Progenitor cell of endocrine pancreas (in vitro differentiated cells): ENCODE results near the gene MYO1A. TPM values are rescaled to one million over a fixed set of nuclear protein-coding genes. Genes with fewer than 3 reads are reported as not detected.

Experiments used
- DNase-seq: peaks from one replicate; pipeline ENCODE4 v3.0.0; 2021; ENCODE audit warnings: low spot score; ENCODE audit not compliant: unreplicated experiment
- H3K27ac Mint-ChIP-seq: 2 replicates; pipeline ENCODE4 v1.8.0; 2021; ENCODE audit warnings: mild to moderate bottlenecking, moderate library complexity, mixed read lengths
- H3K27me3 Mint-ChIP-seq: 2 replicates; pipeline ENCODE4 v1.8.0; 2021; ENCODE audit warnings: mixed read lengths
- H3K36me3 Mint-ChIP-seq: 2 replicates; pipeline ENCODE4 v1.8.0; 2022; ENCODE audit warnings: mixed read lengths; ENCODE audit not compliant: insufficient read depth
- H3K4me1 Mint-ChIP-seq: 2 replicates; pipeline ENCODE4 v1.8.0; 2021; ENCODE audit warnings: low read depth, mixed read lengths
- H3K4me3 Mint-ChIP-seq: 2 replicates; pipeline ENCODE4 v1.8.0; 2021; ENCODE audit warnings: low read depth, mild to moderate bottlenecking, moderate library complexity, mixed read lengths
- H3K9me3 Mint-ChIP-seq: 2 replicates; pipeline ENCODE4 v1.8.0; 2021; ENCODE audit warnings: low read depth, mixed read lengths
- CTCF ChIP-seq: fragments of 200-600 bp; sonication (generic); IDR thresholded peaks from one replicate; pipeline ENCODE4 v1.5.0; 2021; ENCODE audit warnings: antibody characterized with exemption, mild to moderate bottlenecking; ENCODE audit not compliant: unreplicated experiment
- total RNA-seq: library from RNA; stranded (reverse); gene quantifications from 2 replicates; pipeline ENCODE4 v1.2.1, GENCODE V29; 2021

MYO1A gene
- total RNA-seq, 1 donor from 2014 or later, result 1.2 TPM

GRCh38 chr12:56998981-56999380, 50.9 kb downstream of the MYO1A start:
- H3K4me1 Mint-ChIP-seq, result peaks cover 10% of the 10 kb centered on the region
- H3K27me3 Mint-ChIP-seq, result no peaks in the 10 kb centered on the region
- no peak for DNase-seq
- H3K27ac Mint-ChIP-seq, result no peak overlapping the region
- TF ChIP-seq CTCF, result no peak
- H3K9me3 Mint-ChIP-seq, result no peaks in the 10 kb centered on the region
- no peak overlapping the region for H3K4me3 Mint-ChIP-seq
- H3K36me3 Mint-ChIP-seq, result peaks cover 20% of the 10 kb centered on the region

- H3K36me3 Mint-ChIP-seq, result peaks cover 15% of the 10 kb centered on the region
- no peaks in the 10 kb centered on the region for H3K27me3 Mint-ChIP-seq
- no peak for TF ChIP-seq CTCF
- no peak overlapping the region for H3K4me3 Mint-ChIP-seq
- no peak for DNase-seq
- no peak overlapping the region for H3K27ac Mint-ChIP-seq
- peaks cover 10% of the 10 kb centered on the region for H3K4me1 Mint-ChIP-seq
- H3K9me3 Mint-ChIP-seq, result no peaks in the 10 kb centered on the region
Measured at GRCh38 chr12:56998316-56998715, 51.6 kb downstream of the MYO1A start.

GRCh38 chr12:56996793-56997545, 53.0 kb downstream of the MYO1A start:
- Mint-ChIP-seq H3K4me1 (peaks cover 8% of the 10 kb centered on the region), H3K27me3 (no peaks in the 10 kb centered on the region), H3K4me3 (no peak overlapping the region), H3K9me3 (no peaks in the 10 kb centered on the region), H3K27ac (no peak overlapping the region), H3K36me3 (peaks cover 10% of the 10 kb centered on the region)
- TF ChIP-seq CTCF, result no peak
- DNase-seq, result no peak

GRCh38 chr12:56995930-56996496, 53.9 kb downstream of the MYO1A start:
- no peaks in the 10 kb centered on the region for H3K4me1 Mint-ChIP-seq
- H3K4me3 Mint-ChIP-seq, result no peak overlapping the region
- no peak overlapping the region for H3K27ac Mint-ChIP-seq
- no peaks in the 10 kb centered on the region for H3K27me3 Mint-ChIP-seq
- H3K36me3 Mint-ChIP-seq, result peaks cover 10% of the 10 kb centered on the region
- no peak for TF ChIP-seq CTCF
- DNase-seq, result no peak
- no peaks in the 10 kb centered on the region for H3K9me3 Mint-ChIP-seq

GRCh38 chr12:56995201-56995929, 54.6 kb downstream of the MYO1A start:
- H3K27me3 Mint-ChIP-seq, result no peaks in the 10 kb centered on the region
- H3K4me1 Mint-ChIP-seq, result no peaks in the 10 kb centered on the region
- peaks cover 10% of the 10 kb centered on the region for H3K36me3 Mint-ChIP-seq
- H3K4me3 Mint-ChIP-seq, result no peak overlapping the region
- TF ChIP-seq CTCF, result no peak
- H3K27ac Mint-ChIP-seq, result no peak overlapping the region
- no peak for DNase-seq
- H3K9me3 Mint-ChIP-seq, result no peaks in the 10 kb centered on the region
